Loucy (cell line): Measurements from ENCODE around the gene KRTAP10-4.

Source experiments
- EZH2phosphoT487 ChIP-seq: fragments of 200-600 bp; IDR thresholded peaks from 2 replicates; pipeline ENCODE4 v1.6.1; 2018; ENCODE audit warnings: antibody characterized with exemption, mild to moderate bottlenecking, moderate library complexity, borderline replicate concordance
- TF ChIP-seq, protein P1 (sequence below): fragments of 200-600 bp; sonication (generic); conservative IDR thresholded peaks from 2 replicates; pipeline ENCODE4 v1.5.1; 2014; ENCODE audit warnings: mild to moderate bottlenecking, antibody characterized with exemption, low read length

DNA sequence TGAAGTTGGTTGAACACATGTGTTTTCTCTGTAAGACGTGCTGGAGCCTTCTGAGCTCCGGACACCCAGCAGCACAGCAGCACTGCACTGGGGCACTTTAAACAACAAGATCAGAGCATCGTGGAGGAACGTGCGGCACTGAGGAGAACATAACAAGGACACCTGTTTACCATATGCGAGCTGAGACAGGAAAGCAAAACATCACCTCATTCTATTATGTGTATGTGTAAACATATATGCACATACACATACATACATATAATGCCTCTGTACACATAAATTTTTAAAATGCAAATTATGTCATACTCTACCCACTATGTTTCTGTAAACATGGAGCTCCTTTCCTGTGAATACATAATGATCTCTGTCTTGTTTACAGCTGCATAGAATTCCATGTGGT is 22.0 kb downstream of the KRTAP10-4 start:
- TF ChIP-seq, protein P1, sequence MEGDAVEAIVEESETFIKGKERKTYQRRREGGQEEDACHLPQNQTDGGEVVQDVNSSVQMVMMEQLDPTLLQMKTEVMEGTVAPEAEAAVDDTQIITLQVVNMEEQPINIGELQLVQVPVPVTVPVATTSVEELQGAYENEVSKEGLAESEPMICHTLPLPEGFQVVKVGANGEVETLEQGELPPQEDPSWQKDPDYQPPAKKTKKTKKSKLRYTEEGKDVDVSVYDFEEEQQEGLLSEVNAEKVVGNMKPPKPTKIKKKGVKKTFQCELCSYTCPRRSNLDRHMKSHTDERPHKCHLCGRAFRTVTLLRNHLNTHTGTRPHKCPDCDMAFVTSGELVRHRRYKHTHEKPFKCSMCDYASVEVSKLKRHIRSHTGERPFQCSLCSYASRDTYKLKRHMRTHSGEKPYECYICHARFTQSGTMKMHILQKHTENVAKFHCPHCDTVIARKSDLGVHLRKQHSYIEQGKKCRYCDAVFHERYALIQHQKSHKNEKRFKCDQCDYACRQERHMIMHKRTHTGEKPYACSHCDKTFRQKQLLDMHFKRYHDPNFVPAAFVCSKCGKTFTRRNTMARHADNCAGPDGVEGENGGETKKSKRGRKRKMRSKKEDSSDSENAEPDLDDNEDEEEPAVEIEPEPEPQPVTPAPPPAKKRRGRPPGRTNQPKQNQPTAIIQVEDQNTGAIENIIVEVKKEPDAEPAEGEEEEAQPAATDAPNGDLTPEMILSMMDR = no peak
- no peak for TF ChIP-seq EZH2phosphoT487
